C4-2B (cell line): ENCODE results near the gene PFKFB3.

Source experiments
- H3K27ac ChIP-seq: fragments of 450-650 bp; 2 replicates; pipeline ENCODE4 v1.5.1; 2017
- ZFX ChIP-seq: fragments of 450-650 bp; IDR thresholded peaks from 2 replicates; pipeline ENCODE4 v1.6.1; 2017
- TF ChIP-seq, protein P1 (sequence below): fragments of 450-650 bp; conservative IDR thresholded peaks from 2 replicates; pipeline ENCODE4 v1.5.1; 2017; ENCODE audit warnings: mild to moderate bottlenecking

Gene PFKFB3

GRCh38 chr10:6178581-6178980 lies 24.2 kb upstream of the PFKFB3 start:
- H3K27ac ChIP-seq: no peak overlapping the region
- TF ChIP-seq, protein P1, sequence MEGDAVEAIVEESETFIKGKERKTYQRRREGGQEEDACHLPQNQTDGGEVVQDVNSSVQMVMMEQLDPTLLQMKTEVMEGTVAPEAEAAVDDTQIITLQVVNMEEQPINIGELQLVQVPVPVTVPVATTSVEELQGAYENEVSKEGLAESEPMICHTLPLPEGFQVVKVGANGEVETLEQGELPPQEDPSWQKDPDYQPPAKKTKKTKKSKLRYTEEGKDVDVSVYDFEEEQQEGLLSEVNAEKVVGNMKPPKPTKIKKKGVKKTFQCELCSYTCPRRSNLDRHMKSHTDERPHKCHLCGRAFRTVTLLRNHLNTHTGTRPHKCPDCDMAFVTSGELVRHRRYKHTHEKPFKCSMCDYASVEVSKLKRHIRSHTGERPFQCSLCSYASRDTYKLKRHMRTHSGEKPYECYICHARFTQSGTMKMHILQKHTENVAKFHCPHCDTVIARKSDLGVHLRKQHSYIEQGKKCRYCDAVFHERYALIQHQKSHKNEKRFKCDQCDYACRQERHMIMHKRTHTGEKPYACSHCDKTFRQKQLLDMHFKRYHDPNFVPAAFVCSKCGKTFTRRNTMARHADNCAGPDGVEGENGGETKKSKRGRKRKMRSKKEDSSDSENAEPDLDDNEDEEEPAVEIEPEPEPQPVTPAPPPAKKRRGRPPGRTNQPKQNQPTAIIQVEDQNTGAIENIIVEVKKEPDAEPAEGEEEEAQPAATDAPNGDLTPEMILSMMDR: no peak
- no peak for TF ChIP-seq ZFX

- no peak for TF ChIP-seq ZFX
- TF ChIP-seq, protein P1: no peak
- H3K27ac ChIP-seq: no peak overlapping the region
These were observed 23.7 kb upstream of the PFKFB3 start for GRCh38 chr10:6179078-6179477.

GRCh38 chr10:6180480-6181110 lies 22.1 kb upstream of the PFKFB3 start:
- TF ChIP-seq, protein P1: no peak
- TF ChIP-seq ZFX: no peak
- no peak overlapping the region for H3K27ac ChIP-seq

GRCh38 chr10:6181249-6181648 lies 21.5 kb upstream of the PFKFB3 start:
- H3K27ac ChIP-seq: no peak overlapping the region
- no peak for TF ChIP-seq ZFX
- TF ChIP-seq, protein P1: no peak

- H3K27ac ChIP-seq: no peak overlapping the region
- TF ChIP-seq ZFX: no peak
- TF ChIP-seq, protein P1: no peak
These were observed 20.2 kb upstream of the PFKFB3 start for GRCh38 chr10:6182454-6183098.

DNA sequence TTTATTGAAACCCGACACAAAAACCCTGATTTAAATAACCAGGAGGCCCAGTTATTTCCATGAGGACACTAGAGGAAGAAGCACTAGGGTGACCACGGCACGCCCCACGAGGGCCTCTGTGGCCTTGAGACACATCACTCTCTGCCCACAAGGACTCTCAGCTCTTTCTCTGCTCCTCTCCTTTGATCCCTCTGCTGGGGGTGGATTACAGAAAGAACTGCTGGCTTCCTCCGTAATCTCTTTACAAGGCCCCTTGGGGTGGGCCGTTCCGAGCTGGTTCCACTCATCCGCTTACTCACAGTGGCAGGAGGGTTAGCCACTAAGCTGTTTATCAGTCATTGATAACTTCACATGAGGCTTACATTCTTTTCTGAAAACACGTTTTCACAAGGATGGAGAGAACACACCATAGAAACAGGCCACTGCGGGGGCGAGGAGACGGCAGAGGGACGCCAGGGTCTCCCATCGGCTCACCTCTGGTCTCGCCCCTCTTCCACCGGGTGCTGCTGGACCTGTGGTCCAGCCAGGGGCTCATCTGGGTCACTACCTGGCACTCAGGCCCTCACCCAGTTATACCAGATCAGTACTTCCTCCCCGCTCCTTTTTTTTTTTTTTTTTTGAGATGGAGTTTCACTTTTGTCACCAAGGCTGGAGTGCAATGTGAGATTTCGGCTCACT lies 17.6 kb upstream of the PFKFB3 start:
- TF ChIP-seq, protein P1: no peak
- no peak for TF ChIP-seq ZFX
- H3K27ac ChIP-seq: no peak overlapping the region

GRCh38 chr10:6186894-6187256 lies 15.9 kb upstream of the PFKFB3 start:
- TF ChIP-seq ZFX: no peak
- TF ChIP-seq, protein P1: no peak

More at GRCh38 chr10:6186894-6187256, 15.9 kb upstream of the PFKFB3 start:
- no peak overlapping the region for H3K27ac ChIP-seq
